ENCODE measurements around the gene EZH1.
A peak's percentile ranks its signal among the peaks of the same experiment; 100 is the strongest.
"Not testable (repeated sequence)": the region's sequence is repeated elsewhere in the genome, so short reads cannot be mapped to it uniquely, and the experiment has no call there.

Gene EZH1

GRCh38 chr17:42665581-42666001 is 79.2 kb downstream of the EZH1 start:
- DNase-seq: no peak

- peak; percentile 12 for DNase-seq
Observed at GRCh38 chr17:42660692-42661345, 84.0 kb downstream of the EZH1 start.

GRCh38 chr17:42659932-42660274 is 84.9 kb downstream of the EZH1 start:
- DNase-seq: not testable (repeated sequence)

GRCh38 chr17:42659079-42659931 is 85.5 kb downstream of the EZH1 start, which contains the start of gene TUBG2:
TSS of gene TUBG2 (plus strand) at chr17:42659284. CDS start at chr17:42659504, 220 bp downstream.
- peak; percentile 97 for DNase-seq

GRCh38 chr17:42657824-42658588 is 86.8 kb downstream of the EZH1 start:
- DNase-seq: no peak

- no peak for DNase-seq
Observed at GRCh38 chr17:42655528-42655927, 89.3 kb downstream of the EZH1 start.

- no peak for DNase-seq
Observed at GRCh38 chr17:42653179-42654124, 91.4 kb downstream of the EZH1 start.

- DNase-seq: no peak
Observed at GRCh38 chr17:42651392-42651791, 93.4 kb downstream of the EZH1 start.
